SU-DHL-6 (cell line): ENCODE measurements around the gene BICD1.
A peak's percentile ranks its signal among the peaks of the same experiment; 100 is the strongest.

ENCODE experiments used
- H2AFZ ChIP-seq: fragments of 200-600 bp; sonication (generic); 2 replicates; pipeline ENCODE4 v1.6.1; 2014; ENCODE audit warnings: low read depth, mild to moderate bottlenecking, moderate library complexity, mixed read lengths, antibody characterized with exemption, low read length; ENCODE audit not compliant: severe bottlenecking
- H3F3A ChIP-seq: fragments of 200-600 bp; shearing (Covaris generic); 2 replicates; pipeline ENCODE4 v1.6.0; 2016; ENCODE audit warnings: antibody characterized with exemption, mild to moderate bottlenecking; ENCODE audit not compliant: insufficient read depth
- H3K27ac ChIP-seq: fragments of 200-600 bp; sonication (generic); 2 replicates; pipeline ENCODE4 v1.5.1; 2016; ENCODE audit warnings: low read depth, mild to moderate bottlenecking, low read length, moderate library complexity, mixed read lengths
- H3K27me3 ChIP-seq: fragments of 200-600 bp; sonication (generic), shearing (Covaris generic); 2 replicates; pipeline ENCODE4 v1.6.0; 2014; ENCODE audit warnings: mild to moderate bottlenecking, low read length
- H3K36me3 ChIP-seq: fragments of 200-600 bp; sonication (generic); 2 replicates; pipeline ENCODE4 v1.6.1; 2014; ENCODE audit warnings: mild to moderate bottlenecking, low read length, mixed read lengths
- H3K4me2 ChIP-seq: fragments of 300-600, 200-600 bp; shearing (Covaris generic), sonication (generic); 2 replicates; pipeline ENCODE4 v1.6.0; 2014; ENCODE audit warnings: low read length, low read depth, mild to moderate bottlenecking; ENCODE audit not compliant: poor library complexity, severe bottlenecking
- H3K4me3 ChIP-seq: fragments of 200-600 bp; sonication (generic); 2 replicates; pipeline ENCODE4 v1.5.1; 2014; ENCODE audit warnings: antibody characterized with exemption, low read length, mild to moderate bottlenecking, mixed read lengths; ENCODE audit not compliant: insufficient read depth, poor library complexity, severe bottlenecking
- H3K79me2 ChIP-seq: fragments of 200-600 bp; sonication (generic); 2 replicates; pipeline ENCODE4 v1.6.1; 2014; ENCODE audit warnings: mild to moderate bottlenecking, low read length, moderate library complexity; ENCODE audit not compliant: insufficient read depth
- H3K9ac ChIP-seq: fragments of 200-600 bp; sonication (generic); 2 replicates; pipeline ENCODE4 v1.7.0; 2014; ENCODE audit warnings: mild to moderate bottlenecking, low read length
- H3K9me2 ChIP-seq: fragments of 200-600 bp; sonication (generic); replicated peaks from 2 replicates; pipeline ENCODE4 v1.6.1; 2014; ENCODE audit warnings: low read length; ENCODE audit not compliant: insufficient read depth
- H3K9me3 ChIP-seq: fragments of 200-600 bp; sonication (generic); 2 replicates; pipeline ENCODE4 v1.6.1; 2014; ENCODE audit warnings: low read length, mixed read lengths; ENCODE audit not compliant: insufficient read depth
- H4K20me1 ChIP-seq: fragments of 200-600 bp; sonication (generic); 2 replicates; pipeline ENCODE4 v1.6.1; 2014; ENCODE audit warnings: low read depth, mild to moderate bottlenecking, antibody characterized with exemption, low read length, moderate library complexity, mixed read lengths
- EZH2phosphoT487 ChIP-seq: fragments of 200-600 bp; sonication (generic), shearing (Covaris generic); conservative IDR thresholded peaks from 2 replicates; pipeline ENCODE4 v1.6.1; 2018; ENCODE audit warnings: mild to moderate bottlenecking, antibody characterized with exemption, low read length, moderate library complexity, mixed read lengths
- TF ChIP-seq, protein P1 (sequence below): fragments of 200-600 bp; sonication (generic); IDR thresholded peaks from one replicate; pipeline ENCODE4 v1.5.1; 2017; ENCODE audit warnings: antibody characterized with exemption, mild to moderate bottlenecking, low read length, moderate library complexity; ENCODE audit not compliant: insufficient read depth, poor library complexity, severe bottlenecking

The BICD1 gene

GRCh38 chr12:32272465-32272864 lies 165.8 kb downstream of the BICD1 start:
- Histone ChIP-seq H3K9ac (peak overlapping the region; percentile 62), H3K9me2 (no peaks in the 10 kb centered on the region), H2AFZ (no peak overlapping the region), H3K79me2 (peaks cover 14% of the 10 kb centered on the region), H4K20me1 (no peaks in the 10 kb centered on the region), H3K9me3 (no peaks in the 10 kb centered on the region), H3K4me3 (no peak overlapping the region), H3K27me3 (no peaks in the 10 kb centered on the region), H3K4me2 (peak overlapping the region; percentile 78), H3K36me3 (0 out of 2 replicates have a peak, but pooled peaks cover 8% of the 10 kb centered on the region), H3K27ac (peak overlapping the region; percentile 98), H3F3A (peaks cover 61% of the 10 kb centered on the region)
- TF ChIP-seq, protein P1, sequence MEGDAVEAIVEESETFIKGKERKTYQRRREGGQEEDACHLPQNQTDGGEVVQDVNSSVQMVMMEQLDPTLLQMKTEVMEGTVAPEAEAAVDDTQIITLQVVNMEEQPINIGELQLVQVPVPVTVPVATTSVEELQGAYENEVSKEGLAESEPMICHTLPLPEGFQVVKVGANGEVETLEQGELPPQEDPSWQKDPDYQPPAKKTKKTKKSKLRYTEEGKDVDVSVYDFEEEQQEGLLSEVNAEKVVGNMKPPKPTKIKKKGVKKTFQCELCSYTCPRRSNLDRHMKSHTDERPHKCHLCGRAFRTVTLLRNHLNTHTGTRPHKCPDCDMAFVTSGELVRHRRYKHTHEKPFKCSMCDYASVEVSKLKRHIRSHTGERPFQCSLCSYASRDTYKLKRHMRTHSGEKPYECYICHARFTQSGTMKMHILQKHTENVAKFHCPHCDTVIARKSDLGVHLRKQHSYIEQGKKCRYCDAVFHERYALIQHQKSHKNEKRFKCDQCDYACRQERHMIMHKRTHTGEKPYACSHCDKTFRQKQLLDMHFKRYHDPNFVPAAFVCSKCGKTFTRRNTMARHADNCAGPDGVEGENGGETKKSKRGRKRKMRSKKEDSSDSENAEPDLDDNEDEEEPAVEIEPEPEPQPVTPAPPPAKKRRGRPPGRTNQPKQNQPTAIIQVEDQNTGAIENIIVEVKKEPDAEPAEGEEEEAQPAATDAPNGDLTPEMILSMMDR: no peak
- no peak for TF ChIP-seq EZH2phosphoT487

DNA sequence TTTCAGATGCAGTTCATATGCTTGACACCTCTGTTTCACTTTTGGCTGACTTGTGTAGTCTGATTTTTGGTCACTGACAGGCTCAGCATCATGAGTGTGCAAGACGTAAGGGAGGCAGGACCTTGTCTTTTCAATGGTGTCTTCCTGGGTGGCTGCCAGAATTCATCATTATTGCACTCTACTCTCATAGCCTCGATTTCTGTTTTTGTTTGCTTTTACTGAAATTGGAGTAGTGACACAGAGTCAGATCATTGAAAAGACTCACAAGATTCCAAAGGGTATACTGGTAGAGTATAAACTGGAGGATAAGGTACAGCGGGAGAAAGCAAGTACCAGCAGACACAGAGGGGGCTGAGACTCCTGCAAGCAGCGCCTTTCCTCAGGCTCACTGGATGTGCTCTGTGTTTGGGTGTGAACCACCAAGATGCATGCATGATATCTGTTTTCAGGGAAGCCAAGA lies 166.4 kb downstream of the BICD1 start:
- Histone ChIP-seq H2AFZ (no peak overlapping the region), H3K27ac (peak overlapping the region; percentile 98), H3K9ac (peak overlapping the region; percentile 62), H3K4me2 (peak overlapping the region; percentile 78), H3K36me3 (0 out of 2 replicates have a peak, but pooled peaks cover 8% of the 10 kb centered on the region), H4K20me1 (no peaks in the 10 kb centered on the region), H3F3A (peaks cover 54% of the 10 kb centered on the region), H3K9me3 (no peaks in the 10 kb centered on the region), H3K4me3 (peak overlapping the region; percentile 41), H3K9me2 (no peaks in the 10 kb centered on the region), H3K27me3 (no peaks in the 10 kb centered on the region), H3K79me2 (peaks cover 8% of the 10 kb centered on the region; the same call in 1 of the 2 replicates)
- TF ChIP-seq EZH2phosphoT487: no peak
- TF ChIP-seq, protein P1: no peak

GRCh38 chr12:32273712-32274111 lies 167.1 kb downstream of the BICD1 start:
- no peaks in the 10 kb centered on the region for H3K27me3 ChIP-seq
- H3K79me2 ChIP-seq: peaks cover 6% of the 10 kb centered on the region; the same call in 1 of the 2 replicates
- 0 out of 2 replicates have a peak, but pooled peaks cover 8% of the 10 kb centered on the region for H3K36me3 ChIP-seq
- H3K9me3 ChIP-seq: no peaks in the 10 kb centered on the region
- H3K4me2 ChIP-seq: peak overlapping the region; percentile 78
- peak overlapping the region; percentile 62 for H3K9ac ChIP-seq
- H2AFZ ChIP-seq: no peak overlapping the region
- peaks cover 52% of the 10 kb centered on the region for H3F3A ChIP-seq
- no peaks in the 10 kb centered on the region for H4K20me1 ChIP-seq
- peak overlapping the region; percentile 98 for H3K27ac ChIP-seq
- H3K9me2 ChIP-seq: no peaks in the 10 kb centered on the region
- H3K4me3 ChIP-seq: peak overlapping the region; percentile 41
- TF ChIP-seq EZH2phosphoT487: no peak
- TF ChIP-seq, protein P1: no peak
